H1 (cell line): Measurements from ENCODE around the gene NECTIN1. TPM values are rescaled to one million over a fixed set of nuclear protein-coding genes. Genes with fewer than 3 reads are reported as not detected.

Experiments
- CTCF ChIA-PET: fragments of 300-600 bp; sonication (Branson Sonifier 250); formaldehyde crosslinking; loops from one replicate; lab custom pipeline; 2021; ENCODE audit not compliant: partially characterized antibody; lab: Charles Lee
- POLR2A ChIA-PET: fragments of 300-600 bp; sonication (Branson Sonifier 250); formaldehyde crosslinking; loops from one replicate; lab custom pipeline; 2021; ENCODE audit warnings: inconsistent platforms; ENCODE audit not compliant: partially characterized antibody; lab: Charles Lee
- DNase-seq, 2 experiments: peaks; one replicate each; pipeline versions ENCODE4 v3.0.0 to v3.0.0-alpha.2; 2010 to 2022; ENCODE audit warnings: low spot score in 2 of 2, low read depth in 1 of 2, mixed read lengths in 1 of 2
- FAIRE-seq: peaks from 2 replicates; lab custom pipeline; 2011; peaks lifted over from hg19 to GRCh38; lab: Jason Lieb, UNC
- H2AFZ ChIP-seq: 2 replicates; pipeline ENCODE4 v1.8.1; 2012; ENCODE audit warnings: low read length, inconsistent platforms
- H2AK5ac ChIP-seq: 2 replicates; pipeline ENCODE4 v1.6.1; 2013; ENCODE audit warnings: low read depth, low read length
- H2BK120ac ChIP-seq: replicated peaks from 2 replicates; pipeline ENCODE3; 2013; ENCODE audit warnings: low read depth, low read length, inconsistent platforms
- H2BK12ac ChIP-seq: 2 replicates; pipeline ENCODE4 v1.6.1; 2013; ENCODE audit warnings: low read depth, low read length
- H2BK15ac ChIP-seq: 2 replicates; pipeline ENCODE4 v1.6.1; 2013; ENCODE audit warnings: low read length
- H2BK20ac ChIP-seq: 2 replicates; pipeline ENCODE4 v1.6.1; 2013; ENCODE audit warnings: low read length
- H2BK5ac ChIP-seq: 2 replicates; pipeline ENCODE4 v1.6.1; 2013; ENCODE audit warnings: low read depth, low read length
- H3K14ac ChIP-seq: 2 replicates; pipeline ENCODE4 v1.6.1; 2013; ENCODE audit warnings: inconsistent platforms; ENCODE audit not compliant: insufficient read length
- H3K18ac ChIP-seq: 2 replicates; pipeline ENCODE4 v1.6.1; 2013; ENCODE audit warnings: low read length; ENCODE audit errors: extremely low read depth
- H3K23ac ChIP-seq: 2 replicates; pipeline ENCODE4 v1.6.1; 2013; ENCODE audit warnings: inconsistent platforms; ENCODE audit not compliant: insufficient read length
- H3K23me2 ChIP-seq: 2 replicates; pipeline ENCODE4 v1.6.1; 2013; ENCODE audit warnings: low read depth, low read length
- H3K27ac ChIP-seq: 2 replicates; pipeline ENCODE4 v1.6.1; 2011; ENCODE audit warnings: low read depth, low read length, inconsistent platforms
- H3K27me3 ChIP-seq, 4 experiments: replicated peaks in 1 of 4; 1 replicate in 1 of 4; 2 replicates in 3 of 4; pipeline versions ENCODE4 v1.6.1 to v1.8.1; 2011 to 2013; ENCODE audit warnings: low read length in 3 of 4, mild to moderate bottlenecking in 3 of 4, inconsistent platforms in 2 of 4, mixed read lengths in 2 of 4, moderate library complexity in 1 of 4; ENCODE audit not compliant: control insufficient read depth in 3 of 4, insufficient read depth in 3 of 4; ENCODE audit errors: extremely low read depth in 1 of 4
- H3K36me3 ChIP-seq, 4 experiments: 2 replicates each; pipeline versions ENCODE4 v1.6.1 to v1.8.1; 2011 to 2013; ENCODE audit warnings: mild to moderate bottlenecking in 4 of 4, low read length in 3 of 4, moderate library complexity in 2 of 4, control low read depth in 1 of 4, inconsistent platforms in 1 of 4; ENCODE audit not compliant: insufficient read depth in 4 of 4, control insufficient read depth in 2 of 4
- H3K4ac ChIP-seq: replicated peaks from 2 replicates; pipeline ENCODE3; 2013; ENCODE audit warnings: low read length, low read depth, mixed read lengths, inconsistent platforms; ENCODE audit not compliant: insufficient read length
- H3K4me1 ChIP-seq, 4 experiments: replicated peaks in 1 of 4; 1 replicate in 1 of 4; 2 replicates in 3 of 4; pipeline versions ENCODE4 v1.6.1 to v1.8.1; 2011 to 2013; ENCODE audit warnings: low read length in 3 of 4, inconsistent platforms in 2 of 4, mixed read lengths in 1 of 4; ENCODE audit not compliant: insufficient read depth in 4 of 4, control insufficient read depth in 3 of 4
- H3K4me2 ChIP-seq, 2 experiments: 2 replicates each; pipeline versions ENCODE4 v1.6.1 to v1.8.1; 2011 to 2013; ENCODE audit warnings: low read depth in 2 of 2, low read length in 2 of 2, control low read depth in 1 of 2, inconsistent platforms in 1 of 2, mild to moderate bottlenecking in 1 of 2; ENCODE audit not compliant: insufficient read depth in 1 of 2
- H3K4me3 ChIP-seq, 4 experiments: fragments of 200-600, 300-600 bp in 1 of 4; sonication (generic), shearing (Covaris generic), sonication (Bioruptor Twin) in 1 of 4; 2 replicates each; pipeline versions ENCODE4 v1.5.1 to v1.8.1; 2011 to 2016; ENCODE audit warnings: low read length in 4 of 4, low read depth in 3 of 4, control low read depth in 2 of 4, inconsistent platforms in 2 of 4, mild to moderate bottlenecking in 2 of 4, mixed read lengths in 1 of 4, moderate library complexity in 1 of 4; ENCODE audit not compliant: insufficient read depth in 2 of 4; ENCODE audit errors: extremely low read depth in 1 of 4
- H3K56ac ChIP-seq: replicated peaks from 2 replicates; pipeline ENCODE3; 2013; ENCODE audit warnings: low read depth, mild to moderate bottlenecking, mixed read lengths, low read length, inconsistent platforms; ENCODE audit not compliant: insufficient read length
- H3K79me1 ChIP-seq: 2 replicates; pipeline ENCODE4 v1.6.1; 2013; ENCODE audit warnings: low read depth, low read length, control low read depth
- H3K79me2 ChIP-seq, 2 experiments: 2 replicates each; pipeline versions ENCODE4 v1.6.1 to v1.8.1; 2012 to 2013; ENCODE audit warnings: low read length in 2 of 2, mild to moderate bottlenecking in 2 of 2, inconsistent platforms in 1 of 2; ENCODE audit not compliant: insufficient read depth in 2 of 2, control insufficient read depth in 1 of 2
- H3K9ac ChIP-seq, 4 experiments: replicated peaks in 1 of 4; 1 replicate in 1 of 4; 2 replicates in 3 of 4; pipeline versions ENCODE4 v1.6.1 to v1.8.1; 2011 to 2013; ENCODE audit warnings: low read depth in 3 of 4, low read length in 3 of 4, control low read depth in 2 of 4, mild to moderate bottlenecking in 2 of 4, moderate library complexity in 2 of 4, inconsistent platforms in 1 of 4; ENCODE audit errors: extremely low read depth in 1 of 4
- H3K9me3 ChIP-seq, 2 experiments: 2 replicates each; pipeline versions ENCODE4 v1.6.1 to v1.8.1; 2012 to 2013; ENCODE audit warnings: mild to moderate bottlenecking in 2 of 2, moderate library complexity in 2 of 2, control low read depth in 1 of 2, inconsistent platforms in 1 of 2, low read depth in 1 of 2, low read length in 1 of 2, mixed read lengths in 1 of 2; ENCODE audit not compliant: insufficient read depth in 2 of 2
- H4K20me1 ChIP-seq, 2 experiments: replicated peaks in 1 of 2; 2 replicates each; pipeline versions ENCODE3 to v1.8.1; 2011 to 2013; ENCODE audit warnings: inconsistent platforms in 2 of 2, low read length in 2 of 2, mild to moderate bottlenecking in 1 of 2; ENCODE audit not compliant: insufficient read depth in 2 of 2, control insufficient read depth in 1 of 2
- H4K5ac ChIP-seq: 2 replicates; pipeline ENCODE4 v1.6.1; 2013; ENCODE audit warnings: low read length, low read depth, mixed read lengths, inconsistent platforms; ENCODE audit not compliant: insufficient read length
- H4K8ac ChIP-seq: 2 replicates; pipeline ENCODE4 v1.8.0; 2013; ENCODE audit warnings: mild to moderate bottlenecking, moderate library complexity, low read length, inconsistent platforms; ENCODE audit not compliant: insufficient read depth; ENCODE audit errors: extremely low read depth
- H4K91ac ChIP-seq: replicated peaks from 2 replicates; pipeline ENCODE3; 2013; ENCODE audit warnings: low read length, mixed read lengths, inconsistent platforms; ENCODE audit not compliant: insufficient read length
- CBX8 ChIP-seq: fragments of 300-800, 300-1000 bp; sonication (generic); IDR thresholded peaks from 2 replicates; pipeline ENCODE4 v1.7.1; 2016; ENCODE audit warnings: low read depth, low read length, borderline replicate concordance
- GTF2F1 ChIP-seq: IDR thresholded peaks from 2 replicates; pipeline ENCODE4 v1.6.1; 2012; ENCODE audit warnings: low read depth, low read length, improper control_type of control experiment, borderline replicate concordance
- JUN ChIP-seq: IDR thresholded peaks from 2 replicates; pipeline ENCODE4 v1.6.1; 2011; ENCODE audit warnings: low read depth, mild to moderate bottlenecking, improper control_type of control experiment, low read length
- JUND ChIP-seq: IDR thresholded peaks from 2 replicates; pipeline ENCODE4 v1.6.1; 2011; ENCODE audit warnings: mild to moderate bottlenecking, improper control_type of control experiment, low read length
- NRF1 ChIP-seq: IDR thresholded peaks from 2 replicates; pipeline ENCODE4 v1.6.1; 2011; ENCODE audit warnings: mild to moderate bottlenecking, low read depth, low read length, improper control_type of control experiment
- POU5F1 ChIP-seq: IDR thresholded peaks from 2 replicates; pipeline ENCODE4 v1.6.1; 2011; ENCODE audit warnings: low read depth, mild to moderate bottlenecking, low read length, moderate library complexity
- SAP30 ChIP-seq: fragments of 300-600 bp; sonication (generic); IDR thresholded peaks from 2 replicates; pipeline ENCODE4 v1.7.1; 2012; ENCODE audit warnings: low read length, moderate library complexity, mild to moderate bottlenecking, inconsistent platforms; ENCODE audit not compliant: insufficient read depth, insufficient replicate concordance
- SIX5 ChIP-seq: IDR thresholded peaks from 2 replicates; pipeline ENCODE4 v1.6.1; 2011; ENCODE audit warnings: mild to moderate bottlenecking, low read depth, low read length
- TAF7 ChIP-seq: optimal IDR thresholded peaks from 2 replicates; pipeline ENCODE3; 2011; ENCODE audit warnings: low read depth, mild to moderate bottlenecking, inconsistent platforms, low read length, moderate library complexity, borderline replicate concordance
- TEAD4 ChIP-seq: IDR thresholded peaks from 2 replicates; pipeline ENCODE4 v1.6.1; 2012; ENCODE audit warnings: low read depth, low read length, inconsistent platforms, mixed read lengths
- USF2 ChIP-seq: IDR thresholded peaks from 2 replicates; pipeline ENCODE4 v1.6.1; 2011; ENCODE audit warnings: low read length, improper control_type of control experiment
- WGBS, 2 experiments: shearing (Covaris generic) in 1 of 2; methylation state at CpG; one replicate each; pipeline versions ENCODE4 v1.1.6 to v1.1.7; 2013 to 2015; ENCODE audit warnings: low lambda C conversion rate in 2 of 2, mixed read lengths in 2 of 2, inconsistent platforms in 1 of 2, low coverage in 1 of 2, missing lambda C conversion rate in 1 of 2; ENCODE audit not compliant: insufficient replicate concordance in 2 of 2, insufficient coverage in 1 of 2, insufficient read length in 1 of 2; ENCODE audit errors: extremely low coverage in 1 of 2, missing lambda C conversion rate in 1 of 2; 5-methylcytosine and 5-hydroxymethylcytosine counted together
- polyA plus RNA-seq, 7 experiments: library from polyadenylated mRNA; depleted of rRNA in 3 of 7; stranded (reverse) in 5 of 7; unstranded in 2 of 7; fragments of >200 nt in 5 of 7; fragments of 200-250 nt in 2 of 7; gene quantifications; 1 replicate in 5 of 7; 2 replicates in 1 of 7; 4 replicates in 1 of 7; pipeline versions ENCODE4 v1.2.1 to v1.2.3, GENCODE V29; 2011 to 2013; ENCODE audit warnings: missing spikeins in 2 of 7, mixed read lengths in 2 of 7
- total RNA-seq: library from RNA; stranded (reverse); fragmentation: NEBNext Ultra II Directional; extraction: Animal tissue kit (Norgen Biotek cat#: 25700); gene quantifications from 2 replicates; pipeline ENCODE4 v1.2.1, GENCODE V29; 2021
- TF ChIP-seq, protein P1 (sequence below): IDR thresholded peaks from 2 replicates; pipeline ENCODE4 v1.6.1; 2012; ENCODE audit warnings: inconsistent platforms

NECTIN1 gene
- total and polyA plus RNA-seq, 2 of the 8 experiments (the other 6 are each of a cell fraction or from before 2014, with no cell fraction given) = 43.2 to 97.7 TPM

DNA sequence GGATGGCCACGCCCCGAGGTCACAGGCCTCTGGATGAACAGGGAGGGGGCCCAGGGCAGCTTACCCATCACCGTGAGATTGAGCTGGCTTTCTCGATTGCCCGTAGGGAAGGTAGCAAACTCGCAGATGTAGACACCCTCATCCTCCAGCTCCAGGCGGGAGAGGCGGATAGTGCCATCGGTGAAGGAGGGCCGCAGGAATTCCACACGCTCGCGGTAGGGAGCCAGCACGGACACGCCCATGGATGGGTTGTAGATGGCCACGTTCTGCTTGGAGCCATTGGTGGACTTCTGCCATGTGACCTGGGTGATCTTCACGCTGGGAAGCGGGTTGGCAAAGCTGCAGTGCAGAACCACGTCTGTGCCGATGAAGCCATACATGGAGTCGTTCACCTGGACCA, 50.6 kb downstream of the NECTIN1 start:
- no peak overlapping the region for H4K91ac ChIP-seq
- H2AFZ ChIP-seq = no peak overlapping the region
- no peak overlapping the region for H3K4me2 ChIP-seq
- peaks cover 13 to 37% of the 10 kb centered on the region in 2 experiments for H4K20me1 ChIP-seq
- peaks cover 17% of the 10 kb centered on the region for H3K79me1 ChIP-seq
- H3K36me3 ChIP-seq = peaks cover 20 to 44% (median 41%) of the 10 kb centered on the region in 4 experiments
- no peak overlapping the region for H3K23ac ChIP-seq
- no peak overlapping the region for H4K8ac ChIP-seq
- no peak overlapping the region for H3K27ac ChIP-seq
- H3K9ac ChIP-seq = no peak overlapping the region
- H2BK5ac ChIP-seq = no peak overlapping the region
- no peak for DNase-seq
- H3K56ac ChIP-seq = no peak overlapping the region
- H2BK120ac ChIP-seq = no peak overlapping the region
- H2BK12ac ChIP-seq = no peak overlapping the region; the same call in 1 of the 2 replicates
- H2BK20ac ChIP-seq = no peak overlapping the region
- H3K9me3 ChIP-seq = peaks cover 10 to 14% of the 10 kb centered on the region in 2 experiments; a peak in 3 of 4 replicates
- 91% methylated on average over 21 of the region's 21 CpGs; no CpG with 5 or more reads in 1 of the 2 experiments for WGBS, 2 experiments
- H3K4me1 ChIP-seq = no peaks in the 10 kb centered on the region; a peak in 2 of 7 replicates
- no peak overlapping the region for H3K4ac ChIP-seq
- H3K18ac ChIP-seq = no peak overlapping the region
- H2AK5ac ChIP-seq = no peak overlapping the region
- H2BK15ac ChIP-seq = no peak overlapping the region
- H4K5ac ChIP-seq = no peak overlapping the region
- H3K23me2 ChIP-seq = no peaks in the 10 kb centered on the region
- ChIA-PET CTCF (interaction anchor here (0.8 to 9.6 kb wide), 7 partner anchors 13 to 202 kb away, joined by 3 to 55 read pairs (median 3); no protein-coding TSS in a partner anchor), POLR2A (no interaction called here)
- FAIRE-seq = no peak
- no peaks in the 10 kb centered on the region for H3K27me3 ChIP-seq
- H3K4me3 ChIP-seq = no peak overlapping the region
- H3K14ac ChIP-seq = no peak overlapping the region
- peaks cover 0 to 34% of the 10 kb centered on the region in 2 experiments; a peak in 2 of 4 replicates for H3K79me2 ChIP-seq
- TF ChIP-seq SAP30 (no peak), TEAD4 (no peak), NRF1 (no peak), CBX8 (no peak), JUN (no peak), TAF7 (no peak), GTF2F1 (no peak), USF2 (no peak), SIX5 (no peak), JUND (no peak), POU5F1 (no peak)
- TF ChIP-seq, protein P1, sequence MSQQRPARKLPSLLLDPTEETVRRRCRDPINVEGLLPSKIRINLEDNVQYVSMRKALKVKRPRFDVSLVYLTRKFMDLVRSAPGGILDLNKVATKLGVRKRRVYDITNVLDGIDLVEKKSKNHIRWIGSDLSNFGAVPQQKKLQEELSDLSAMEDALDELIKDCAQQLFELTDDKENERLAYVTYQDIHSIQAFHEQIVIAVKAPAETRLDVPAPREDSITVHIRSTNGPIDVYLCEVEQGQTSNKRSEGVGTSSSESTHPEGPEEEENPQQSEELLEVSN = no peak
